ENCODE measurements around the gene PYGB. TPM values are rescaled to one million over a fixed set of nuclear protein-coding genes. Genes with fewer than 3 reads are reported as not detected.
A peak's percentile ranks its signal among the peaks of the same experiment; 100 is the strongest.

The PYGB gene
- total and polyA plus RNA-seq, 7 donors: 4.9 to 22.3 (median 9.5) TPM

- no peak overlapping the region for H3K4me3 ChIP-seq
- no peaks in the 10 kb centered on the region for H3K27me3 ChIP-seq (ENCODE audit: insufficient read depth in 3 of 3, low read length in 2 of 3)
- intact Hi-C loops (cut with DNase I): no loop called here
- H3K27ac ChIP-seq: peak overlapping the region; percentile 36
- peaks cover 3% of the 10 kb centered on the region for H3K4me1 ChIP-seq
- peaks cover 0 to 85% of the 10 kb centered on the region in 2 donors for H3K36me3 ChIP-seq (ENCODE audit: insufficient read depth in 1 of 2, low read depth in 1 of 2)
- H3K9me3 ChIP-seq: no peaks in the 10 kb centered on the region
- TF ChIP-seq, protein P1, sequence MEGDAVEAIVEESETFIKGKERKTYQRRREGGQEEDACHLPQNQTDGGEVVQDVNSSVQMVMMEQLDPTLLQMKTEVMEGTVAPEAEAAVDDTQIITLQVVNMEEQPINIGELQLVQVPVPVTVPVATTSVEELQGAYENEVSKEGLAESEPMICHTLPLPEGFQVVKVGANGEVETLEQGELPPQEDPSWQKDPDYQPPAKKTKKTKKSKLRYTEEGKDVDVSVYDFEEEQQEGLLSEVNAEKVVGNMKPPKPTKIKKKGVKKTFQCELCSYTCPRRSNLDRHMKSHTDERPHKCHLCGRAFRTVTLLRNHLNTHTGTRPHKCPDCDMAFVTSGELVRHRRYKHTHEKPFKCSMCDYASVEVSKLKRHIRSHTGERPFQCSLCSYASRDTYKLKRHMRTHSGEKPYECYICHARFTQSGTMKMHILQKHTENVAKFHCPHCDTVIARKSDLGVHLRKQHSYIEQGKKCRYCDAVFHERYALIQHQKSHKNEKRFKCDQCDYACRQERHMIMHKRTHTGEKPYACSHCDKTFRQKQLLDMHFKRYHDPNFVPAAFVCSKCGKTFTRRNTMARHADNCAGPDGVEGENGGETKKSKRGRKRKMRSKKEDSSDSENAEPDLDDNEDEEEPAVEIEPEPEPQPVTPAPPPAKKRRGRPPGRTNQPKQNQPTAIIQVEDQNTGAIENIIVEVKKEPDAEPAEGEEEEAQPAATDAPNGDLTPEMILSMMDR (IDR thresholded peaks at IDR 0.05): no peak
- WGBS, 3 donors: 91 to 94% (median 94%) methylated on average over 33 of the region's 33 CpGs
- ATAC-seq (no peak), DNase-seq (peak; percentile 7 to 49)
Measured at GRCh38 chr20:25280574-25281535, 33.0 kb downstream of the PYGB start.

DNA sequence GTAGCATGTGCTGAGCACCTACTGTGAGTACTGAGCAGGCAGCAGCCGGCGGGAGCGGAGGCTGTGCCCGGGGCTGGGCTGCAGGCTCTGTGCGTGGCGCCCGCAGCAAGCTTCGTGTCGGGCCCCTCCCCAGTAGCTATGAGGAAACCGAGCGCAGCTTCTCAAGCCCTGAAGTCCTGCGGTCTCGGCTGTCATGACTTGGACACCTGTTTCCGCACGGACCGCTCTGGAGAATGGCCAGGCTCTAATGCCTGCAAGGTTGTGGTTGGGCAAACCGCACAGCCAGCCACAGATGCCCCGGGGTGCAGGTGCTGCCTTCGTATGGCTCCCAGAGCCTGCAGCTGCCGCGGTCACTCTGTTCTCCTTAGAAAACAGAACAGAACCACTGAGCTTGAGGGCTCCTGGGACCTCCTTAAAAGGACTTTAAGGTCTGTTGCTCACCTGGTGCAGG is 33.7 kb downstream of the PYGB start:
- Histone ChIP-seq H3K27me3 (ENCODE audit: insufficient read depth in 3 of 3, low read length in 2 of 3) (no peaks in the 10 kb centered on the region), H3K4me3 (no peak overlapping the region), H3K9me3 (no peaks in the 10 kb centered on the region), H3K4me1 (peaks cover 3% of the 10 kb centered on the region), H3K27ac (peak overlapping the region; percentile 41), H3K36me3 (ENCODE audit: insufficient read depth in 1 of 2, low read depth in 1 of 2) (peaks cover 0 to 91% of the 10 kb centered on the region in 2 donors)
- DNase-seq: peak; percentile 47 to 60
- WGBS, 3 donors: 62 to 70% (median 64%) methylated on average over 21 of the region's 21 CpGs
- ATAC-seq: peak; percentile 40 to 84 (median 78)
- TF ChIP-seq, protein P1 (IDR thresholded peaks at IDR 0.05): no peak
- intact Hi-C loops (cut with DNase I): no loop called here

DNA sequence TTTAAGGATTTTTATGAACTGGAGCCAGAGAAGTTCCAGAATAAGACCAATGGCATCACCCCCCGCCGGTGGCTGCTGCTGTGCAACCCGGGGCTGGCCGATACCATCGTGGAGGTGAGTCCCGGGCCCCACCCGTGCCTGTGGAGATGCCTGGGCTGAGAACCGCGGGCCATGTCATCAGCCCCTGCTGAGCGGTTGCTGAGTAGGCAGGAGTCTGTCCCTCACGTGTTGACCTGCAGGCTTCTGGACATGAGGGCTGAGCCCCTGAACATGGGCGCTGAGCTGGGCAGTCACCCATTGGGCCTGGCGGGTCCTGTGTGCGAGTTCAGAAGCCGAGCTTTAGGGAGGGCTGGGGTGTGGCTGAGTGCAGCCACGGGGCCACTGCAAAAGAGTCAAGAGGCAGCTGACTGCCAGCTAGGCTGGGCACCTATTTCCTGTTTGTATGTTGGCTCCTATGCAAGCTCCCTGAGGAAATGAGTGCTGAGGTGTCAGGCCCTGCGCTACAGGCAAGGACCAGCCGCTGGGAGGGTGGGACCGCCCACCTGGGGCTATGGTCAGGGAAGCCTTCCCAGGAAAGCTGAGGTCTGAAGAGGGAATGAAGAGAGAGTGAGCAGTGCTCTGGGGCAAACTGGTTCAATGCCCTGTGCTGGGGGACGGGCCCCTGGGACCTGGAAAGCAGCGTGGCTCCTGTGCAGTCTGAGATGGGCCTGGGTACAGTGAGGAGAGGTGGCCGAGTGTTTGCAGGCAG is 34.3 kb downstream of the PYGB start:
- DNase-seq (peak in 1 of 2 donors; percentile 46), ATAC-seq (peak in 3 of 4 donors; percentile 2 to 28 (median 18))
- no peaks in the 10 kb centered on the region for H3K9me3 ChIP-seq
- TF ChIP-seq, protein P1 (IDR thresholded peaks at IDR 0.05): no peak
- H3K4me1 ChIP-seq: peaks cover 3% of the 10 kb centered on the region
- WGBS, 3 donors: 77 to 85% (median 82%) methylated on average over 22 of the region's 22 CpGs
- peak overlapping the region; percentile 41 for H3K27ac ChIP-seq
- H3K4me3 ChIP-seq: no peak overlapping the region
- intact Hi-C loops (cut with DNase I): no loop called here
- H3K27me3 ChIP-seq (ENCODE audit: insufficient read depth in 3 of 3, low read length in 2 of 3): no peaks in the 10 kb centered on the region
- H3K36me3 ChIP-seq (ENCODE audit: insufficient read depth in 1 of 2, low read depth in 1 of 2): peaks cover 0 to 91% of the 10 kb centered on the region in 2 donors

DNA sequence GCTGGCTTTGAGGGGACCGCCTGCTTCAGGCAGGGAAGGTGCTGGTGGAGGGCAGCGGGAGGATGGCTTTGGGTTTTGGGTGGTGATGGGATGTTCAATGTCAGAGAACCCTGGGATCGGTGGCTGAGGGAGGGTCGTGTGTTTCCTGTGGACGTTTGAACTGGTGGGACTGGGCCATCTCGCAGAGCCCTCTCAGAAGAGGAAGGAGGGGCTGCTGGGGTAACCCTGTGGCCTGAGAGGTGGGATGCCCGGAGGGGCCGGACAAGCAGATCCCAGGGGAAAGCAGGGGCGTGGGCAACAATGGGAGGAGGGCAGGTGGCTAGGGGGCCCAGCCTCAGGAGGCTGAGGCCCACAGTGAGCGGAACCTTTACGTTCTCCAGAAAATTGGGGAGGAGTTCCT is 34.9 kb downstream of the PYGB start:
- H3K27ac ChIP-seq: no peak overlapping the region
- ATAC-seq (no peak), DNase-seq (no peak)
- WGBS, 3 donors: 88 to 90% (median 90%) methylated on average over 8 to 11 of the region's 11 CpGs
- TF ChIP-seq, protein P1 (IDR thresholded peaks at IDR 0.05): no peak
- H3K4me1 ChIP-seq: peaks cover 3% of the 10 kb centered on the region
- no peaks in the 10 kb centered on the region for H3K9me3 ChIP-seq
- peaks cover 0 to 91% of the 10 kb centered on the region in 2 donors for H3K36me3 ChIP-seq (ENCODE audit: insufficient read depth in 1 of 2, low read depth in 1 of 2)
- no peaks in the 10 kb centered on the region for H3K27me3 ChIP-seq (ENCODE audit: insufficient read depth in 3 of 3, low read length in 2 of 3)
- no peak overlapping the region for H3K4me3 ChIP-seq
- intact Hi-C loops (cut with DNase I): no loop called here

Measured in psoas muscle (tissue), 8 donors.